ACC112 (cell line): ENCODE results near the gene COPZ1.
"Not testable (repeated sequence)": the region's sequence is repeated elsewhere in the genome, so short reads cannot be mapped to it uniquely, and the experiment has no call there.

Experiments used
- H2AFZ ChIP-seq: fragments of 200-600 bp; sonication (generic); one replicate; pipeline ENCODE4 v1.6.0; 2017; ENCODE audit warnings: antibody characterized with exemption, low read length; ENCODE audit not compliant: unreplicated experiment
- H3K27ac ChIP-seq: fragments of 200-600 bp; sonication (generic); 2 replicates; pipeline ENCODE4 v1.5.1; 2014; ENCODE audit warnings: low read depth, mild to moderate bottlenecking, antibody characterized with exemption, low read length, moderate library complexity
- H3K27me3 ChIP-seq: fragments of 200-600 bp; sonication (generic); 2 replicates; pipeline ENCODE4 v1.6.1; 2014; ENCODE audit warnings: mild to moderate bottlenecking, antibody characterized with exemption, low read length, moderate library complexity, mixed read lengths; ENCODE audit not compliant: insufficient read depth
- H3K36me3 ChIP-seq: fragments of 200-600 bp; sonication (generic); 2 replicates; pipeline ENCODE4 v1.6.1; 2016; ENCODE audit warnings: mild to moderate bottlenecking, antibody characterized with exemption, low read length, moderate library complexity, mixed read lengths; ENCODE audit not compliant: insufficient read depth
- H3K4me1 ChIP-seq: fragments of 200-600 bp; sonication (generic); one replicate; pipeline ENCODE4 v1.6.1; 2016; ENCODE audit warnings: low read length, mixed read lengths; ENCODE audit not compliant: insufficient read depth, unreplicated experiment, control insufficient read depth
- H3K4me3 ChIP-seq: fragments of 200-600 bp; sonication (generic); 2 replicates; pipeline ENCODE4 v1.5.1; 2014; ENCODE audit warnings: mild to moderate bottlenecking, low read depth, low read length
- H3K79me2 ChIP-seq: fragments of 200-600 bp; sonication (generic); one replicate; pipeline ENCODE4 v1.6.0; 2016; ENCODE audit warnings: low read length; ENCODE audit not compliant: control insufficient read depth, unreplicated experiment, insufficient read depth

COPZ1 gene

DNA sequence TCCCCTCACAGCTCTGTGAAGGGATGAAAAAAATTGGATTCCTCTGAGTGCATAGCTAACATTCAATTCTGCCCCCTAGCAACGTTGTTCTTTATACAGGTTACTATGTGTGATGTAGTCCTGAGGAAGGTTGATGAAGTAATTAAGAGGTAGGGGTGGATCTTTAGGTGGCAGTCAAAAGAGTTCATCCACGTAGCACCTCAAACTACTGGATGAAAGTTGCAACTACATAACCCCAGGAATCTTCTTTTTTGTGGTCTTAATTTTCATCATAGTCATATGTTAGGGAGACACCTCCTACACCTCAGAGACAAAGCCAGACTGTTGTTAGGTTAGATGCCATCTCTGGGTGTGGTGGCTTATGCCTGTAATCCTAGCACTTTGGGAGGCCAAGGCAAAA, 13.9 kb upstream of the COPZ1 start:
- no peaks in the 10 kb centered on the region for H3K36me3 ChIP-seq
- no peak overlapping the region for H2AFZ ChIP-seq
- H3K4me1 ChIP-seq = peaks cover 4% of the 10 kb centered on the region

DNA sequence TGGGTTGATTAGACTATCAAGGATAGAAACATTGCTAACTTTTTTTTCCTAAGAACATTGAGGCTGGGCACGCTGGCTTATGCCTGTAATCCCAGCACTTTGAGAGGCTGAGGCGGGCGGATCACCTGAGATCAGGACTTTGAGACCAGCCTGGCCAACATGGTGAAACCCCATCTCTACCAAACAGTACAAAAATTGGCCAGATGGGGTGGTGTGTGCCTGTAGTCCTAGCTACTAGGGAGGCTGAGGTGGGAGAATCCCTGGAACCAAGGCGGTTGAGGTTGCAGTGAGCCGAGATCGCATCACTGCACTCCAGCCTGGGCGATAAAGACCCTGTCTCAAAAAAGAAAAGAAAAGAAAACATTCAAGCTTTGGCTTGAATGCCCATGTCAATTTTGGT, 12.6 kb upstream of the COPZ1 start:
- not testable (repeated sequence) for H3K36me3 ChIP-seq, H3K27ac ChIP-seq, H3K27me3 ChIP-seq, H3K4me3 ChIP-seq, H3K4me1 ChIP-seq, H3K79me2 ChIP-seq, H2AFZ ChIP-seq

More for the DNA sequence above, 13.9 kb upstream of the COPZ1 start:
- no peaks in the 10 kb centered on the region for H3K27me3 ChIP-seq
- H3K4me3 ChIP-seq = no peak overlapping the region
- H3K79me2 ChIP-seq = no peaks in the 10 kb centered on the region
- H3K27ac ChIP-seq = no peak overlapping the region

- Histone ChIP-seq H3K27ac (no peak overlapping the region), H3K4me3 (no peak overlapping the region), H2AFZ (no peak overlapping the region), H3K79me2 (peaks cover 11% of the 10 kb centered on the region), H3K27me3 (no peaks in the 10 kb centered on the region), H3K36me3 (no peaks in the 10 kb centered on the region), H3K4me1 (no peaks in the 10 kb centered on the region)
Observed at GRCh38 chr12:54321363-54321762, 3.6 kb upstream of the COPZ1 start.

- Histone ChIP-seq H3K79me2 (peaks cover 44% of the 10 kb centered on the region), H3K27ac (peak overlapping the region; percentile 83), H3K4me1 (peaks cover 33% of the 10 kb centered on the region), H3K4me3 (peak overlapping the region; percentile 91), H2AFZ (peak overlapping the region; percentile 34)
- H3K36me3 ChIP-seq, H3K27me3 ChIP-seq: not testable (repeated sequence)
Observed at GRCh38 chr12:54325442-54326109, 645 bp downstream of the COPZ1 start.

DNA sequence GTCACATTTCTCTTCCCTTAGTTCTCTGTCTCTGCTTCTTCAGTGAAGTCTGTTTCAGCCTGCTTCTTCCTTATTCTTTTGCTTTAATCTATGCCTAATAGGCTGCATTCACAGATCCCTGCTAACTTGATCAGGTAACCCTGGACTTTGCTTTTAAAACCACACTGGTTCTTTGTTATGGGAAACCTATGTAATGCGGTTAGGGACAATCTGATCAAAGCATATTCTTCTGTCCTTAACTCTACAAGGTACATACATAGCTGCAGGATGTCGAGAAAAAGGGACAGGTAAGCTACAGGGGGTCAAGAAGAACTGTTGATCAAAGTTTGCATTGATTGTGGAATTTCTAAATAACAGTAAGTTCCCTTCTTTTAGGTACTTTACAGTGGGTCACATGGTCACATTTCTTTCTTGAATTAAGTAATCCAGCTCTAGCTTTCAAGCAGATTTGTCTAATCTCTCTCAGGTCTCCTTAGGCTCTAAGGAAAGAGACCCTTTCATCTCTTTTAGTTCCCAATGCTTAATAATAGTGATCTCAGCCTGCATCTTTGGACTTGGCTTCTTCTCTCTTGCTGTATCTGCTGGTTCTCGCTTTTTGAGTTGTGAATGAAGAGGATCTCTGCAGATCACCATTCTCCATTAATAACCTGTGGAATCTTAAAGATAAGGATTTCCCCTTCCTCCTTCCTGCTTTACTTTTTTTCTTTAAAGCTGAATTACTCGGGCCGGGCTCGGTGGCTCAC, 3.8 kb downstream of the COPZ1 start:
- Histone ChIP-seq H3K4me1 (peaks cover 42% of the 10 kb centered on the region), H3K4me3 (peak overlapping the region; percentile 37; the same call in 1 of the 2 replicates), H3K79me2 (peaks cover 70% of the 10 kb centered on the region), H3K27me3 (no peaks in the 10 kb centered on the region), H3K27ac (0 out of 2 replicates have a peak overlapping the region, but pooled peaks have one; percentile 24), H2AFZ (no peak overlapping the region), H3K36me3 (no peaks in the 10 kb centered on the region; the same call in 1 of the 2 replicates)

- Histone ChIP-seq H3K79me2 (peaks cover 78% of the 10 kb centered on the region), H2AFZ (no peak overlapping the region), H3K36me3 (no peaks in the 10 kb centered on the region; the same call in 1 of the 2 replicates), H3K4me3 (no peak overlapping the region), H3K27ac (peak overlapping the region; percentile 36; the same call in 1 of the 2 replicates), H3K27me3 (no peaks in the 10 kb centered on the region), H3K4me1 (peaks cover 42% of the 10 kb centered on the region)
Observed at GRCh38 chr12:54329759-54330158, 4.8 kb downstream of the COPZ1 start.

GRCh38 chr12:54330442-54330841, 5.5 kb downstream of the COPZ1 start:
- H3K36me3 ChIP-seq = no peaks in the 10 kb centered on the region; the same call in 1 of the 2 replicates
- no peaks in the 10 kb centered on the region for H3K27me3 ChIP-seq
- peaks cover 80% of the 10 kb centered on the region for H3K79me2 ChIP-seq
- H3K4me1 ChIP-seq = peaks cover 42% of the 10 kb centered on the region
- H3K27ac ChIP-seq = peak overlapping the region; percentile 36
- H2AFZ ChIP-seq = no peak overlapping the region
- peak overlapping the region; percentile 44; the same call in 1 of the 2 replicates for H3K4me3 ChIP-seq

DNA sequence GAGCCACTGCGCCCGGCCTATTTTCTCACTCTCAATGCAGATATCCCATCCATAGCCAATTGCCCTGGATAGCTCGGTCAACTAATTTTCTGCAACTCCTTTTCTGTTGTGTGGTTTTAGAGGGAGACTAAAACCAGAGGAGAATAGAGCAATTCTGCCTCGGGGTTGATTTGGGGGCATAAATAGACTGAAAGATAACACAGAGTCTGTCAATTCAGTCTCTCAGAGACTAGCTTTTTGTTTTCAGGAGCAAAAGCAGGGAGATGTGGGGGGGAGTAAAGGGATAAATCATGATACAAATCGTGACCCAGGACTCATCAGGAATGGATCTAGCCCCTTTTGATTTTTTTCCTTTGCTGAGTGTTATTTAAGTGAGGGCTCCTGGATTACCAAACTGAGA, 6.5 kb downstream of the COPZ1 start:
- Histone ChIP-seq H3K27ac (no peak overlapping the region), H3K36me3 (no peaks in the 10 kb centered on the region; the same call in 1 of the 2 replicates), H3K27me3 (no peaks in the 10 kb centered on the region), H3K79me2 (peaks cover 78% of the 10 kb centered on the region), H2AFZ (no peak overlapping the region), H3K4me1 (peaks cover 42% of the 10 kb centered on the region), H3K4me3 (no peak overlapping the region)

- H3K27ac ChIP-seq = no peak overlapping the region
- peaks cover 83% of the 10 kb centered on the region for H3K79me2 ChIP-seq
- H3K4me1 ChIP-seq = peaks cover 43% of the 10 kb centered on the region
- no peak overlapping the region for H3K4me3 ChIP-seq
- no peaks in the 10 kb centered on the region; the same call in 1 of the 2 replicates for H3K36me3 ChIP-seq
- H3K27me3 ChIP-seq = no peaks in the 10 kb centered on the region
- H2AFZ ChIP-seq = no peak overlapping the region
Observed at GRCh38 chr12:54333420-54334034, 8.6 kb downstream of the COPZ1 start.

- no peak overlapping the region for H3K4me3 ChIP-seq
- H3K79me2 ChIP-seq = peaks cover 65% of the 10 kb centered on the region
- H3K36me3 ChIP-seq = peaks cover 10% of the 10 kb centered on the region
- no peaks in the 10 kb centered on the region for H3K27me3 ChIP-seq
- no peak overlapping the region for H2AFZ ChIP-seq
- H3K4me1 ChIP-seq = peaks cover 13% of the 10 kb centered on the region
- no peak overlapping the region for H3K27ac ChIP-seq
Observed at GRCh38 chr12:54337280-54337842, 12.4 kb downstream of the COPZ1 start.
